Measurements from ENCODE around the gene CST9.

The CST9 gene, protein sequence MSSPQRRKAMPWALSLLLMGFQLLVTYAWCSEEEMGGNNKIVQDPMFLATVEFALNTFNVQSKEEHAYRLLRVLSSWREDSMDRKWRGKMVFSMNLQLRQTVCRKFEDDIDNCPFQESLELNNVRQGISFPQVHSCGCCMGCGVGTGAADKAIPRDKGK

DNA sequence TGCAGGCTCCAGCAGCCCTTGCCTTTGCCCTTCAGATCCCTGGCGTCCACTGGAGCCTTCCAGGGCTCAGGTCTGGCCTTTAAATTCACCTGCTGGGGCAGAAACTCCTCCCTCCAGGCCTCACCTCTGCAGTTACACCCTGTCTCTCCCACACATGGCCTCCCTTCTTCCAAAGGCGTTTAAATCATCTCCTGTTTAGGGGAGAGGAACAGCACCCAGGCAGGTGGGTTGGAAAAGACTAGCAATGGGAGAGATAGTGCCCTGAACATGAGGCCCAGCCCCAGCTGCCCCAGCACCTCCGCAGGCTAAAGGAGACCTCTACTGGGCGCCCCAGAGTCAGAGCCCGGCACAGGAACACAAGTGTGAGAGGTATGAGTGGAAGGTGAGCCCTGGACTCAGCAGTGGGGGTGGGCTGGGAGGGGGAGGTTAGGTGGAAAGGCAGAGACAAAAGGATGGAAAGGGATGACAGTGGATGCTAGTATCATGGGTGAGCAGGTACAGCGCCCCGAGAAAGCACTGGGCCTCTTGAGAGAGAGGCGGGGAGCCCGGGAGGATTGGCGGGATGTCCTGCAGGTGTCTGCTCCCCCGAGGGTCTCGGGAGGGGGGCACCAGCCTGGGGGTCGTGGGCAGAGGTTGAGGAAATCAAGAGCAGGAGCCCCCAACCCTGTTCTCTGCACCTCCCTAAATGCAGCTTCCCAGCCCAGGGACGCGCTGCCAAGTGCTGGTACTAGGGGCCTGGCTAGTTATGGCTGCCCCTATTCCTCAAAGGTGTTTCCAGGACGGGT is at the start of gene CST9:
CST9 (minus strand) TSS at position 51 of the 785 bp plus-strand sequence. CDS start 53 bp downstream, outside the sequence.
- no peak for DNase-seq (ENCODE audit: low spot score)

DNA sequence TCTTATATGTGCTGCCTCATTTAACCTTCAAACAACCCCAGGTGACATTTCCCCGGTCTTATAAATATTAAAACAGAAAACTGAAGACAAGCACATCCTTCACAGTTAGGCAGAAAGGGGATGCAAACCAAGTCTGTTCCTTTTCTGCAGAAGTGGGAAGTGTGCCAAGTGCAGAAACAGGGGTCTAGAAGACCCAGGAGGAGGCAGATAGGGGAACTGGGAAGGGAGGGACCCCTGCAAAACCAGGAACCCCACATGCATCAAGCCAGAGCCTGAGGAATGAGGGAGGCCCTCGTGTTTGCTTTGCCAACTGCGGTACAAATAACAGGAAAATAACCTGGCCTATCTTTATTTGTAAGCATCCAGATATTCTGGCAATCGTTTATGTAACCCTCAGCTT is 49.0 kb upstream of the CST9 start:
- no peak for DNase-seq (ENCODE audit: low spot score)

DNA sequence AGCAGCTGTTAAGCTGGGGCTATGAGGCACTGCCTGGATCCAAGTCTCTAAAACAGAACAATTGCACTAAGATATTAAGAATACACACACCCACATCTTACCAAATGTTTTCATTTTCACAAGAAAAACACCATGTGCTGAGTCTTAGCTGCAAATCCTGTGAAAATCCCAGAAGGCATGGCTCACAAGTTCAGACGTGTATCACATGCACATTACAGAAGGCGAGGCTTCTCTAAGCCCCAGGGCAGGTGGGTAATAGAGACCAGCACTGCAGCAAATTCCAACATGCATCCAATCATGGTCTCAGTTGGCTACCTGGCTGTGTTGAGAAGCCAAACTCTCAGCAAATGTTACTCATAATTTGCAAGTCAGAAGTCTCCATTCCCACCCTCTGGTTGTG is 48.3 kb upstream of the CST9 start:
- no peak for DNase-seq (ENCODE audit: low spot score)

DNA sequence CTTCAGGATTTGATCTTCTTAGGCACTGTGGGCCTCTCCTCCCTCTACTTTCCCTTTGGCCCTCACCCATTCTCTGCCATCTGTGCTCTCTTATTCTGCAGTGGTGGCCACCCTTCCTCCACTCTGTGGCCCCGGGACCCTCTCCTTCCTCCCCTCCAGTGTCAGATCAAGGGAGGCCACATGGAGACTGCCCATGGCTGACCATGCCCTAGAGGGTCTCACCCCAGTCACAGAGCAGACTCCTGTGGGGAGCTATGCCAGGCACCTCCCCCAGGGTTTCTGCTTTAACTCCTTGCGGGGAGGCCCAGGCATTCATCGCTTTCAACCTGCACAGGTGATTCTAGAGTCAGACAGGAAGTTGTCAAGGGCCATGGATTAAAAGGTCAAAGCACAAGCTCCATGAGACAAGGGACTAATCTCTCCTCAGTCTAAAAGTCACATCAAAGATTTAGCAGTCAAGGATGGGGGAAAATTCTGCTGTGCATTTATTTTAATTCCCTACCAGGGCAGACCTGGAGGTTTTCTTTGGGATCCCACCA is 47.8 kb upstream of the CST9 start:
- DNase-seq (ENCODE audit: low spot score) = no peak

DNA sequence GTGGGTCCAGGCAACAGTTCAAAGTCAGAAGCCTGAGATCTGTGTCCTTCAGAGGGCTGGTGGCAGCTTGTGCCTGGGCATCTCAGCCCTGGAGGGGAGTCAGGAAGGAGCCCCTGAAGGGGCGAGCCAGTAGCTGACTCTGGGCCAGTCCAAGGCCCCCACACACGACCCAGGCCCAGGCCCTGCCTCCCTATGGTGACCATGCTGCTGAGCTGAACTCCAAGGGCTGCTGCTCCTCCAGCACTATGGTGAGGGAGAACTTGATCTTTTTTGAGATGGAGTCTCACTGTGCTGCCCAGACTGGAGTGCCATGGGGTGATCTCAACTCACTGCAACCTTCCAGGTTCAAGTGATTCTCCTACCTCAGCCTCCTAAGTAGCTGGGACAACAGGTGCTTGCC is 47.2 kb upstream of the CST9 start:
- DNase-seq (ENCODE audit: low spot score) = no peak

DNA sequence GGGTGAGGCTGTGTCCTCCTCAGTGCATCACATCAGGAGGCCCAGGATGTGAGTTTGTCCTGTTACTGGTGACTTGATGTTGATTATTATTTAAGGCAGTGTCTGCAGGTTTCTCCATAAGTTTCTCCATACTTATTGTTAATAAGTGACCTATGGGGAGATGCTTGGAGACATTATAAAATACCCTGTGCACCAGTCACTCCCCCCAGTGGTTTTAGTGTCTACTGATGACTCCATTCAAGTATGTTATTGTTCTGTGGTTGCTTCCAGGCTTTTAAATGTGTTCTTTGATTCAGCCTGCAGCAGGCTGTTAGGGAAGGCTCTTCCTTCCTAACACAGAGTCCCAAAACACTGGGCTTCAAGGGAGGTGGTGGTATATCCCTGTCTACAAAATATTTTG is 46.7 kb upstream of the CST9 start:
- DNase-seq (ENCODE audit: low spot score) = no peak

DNA sequence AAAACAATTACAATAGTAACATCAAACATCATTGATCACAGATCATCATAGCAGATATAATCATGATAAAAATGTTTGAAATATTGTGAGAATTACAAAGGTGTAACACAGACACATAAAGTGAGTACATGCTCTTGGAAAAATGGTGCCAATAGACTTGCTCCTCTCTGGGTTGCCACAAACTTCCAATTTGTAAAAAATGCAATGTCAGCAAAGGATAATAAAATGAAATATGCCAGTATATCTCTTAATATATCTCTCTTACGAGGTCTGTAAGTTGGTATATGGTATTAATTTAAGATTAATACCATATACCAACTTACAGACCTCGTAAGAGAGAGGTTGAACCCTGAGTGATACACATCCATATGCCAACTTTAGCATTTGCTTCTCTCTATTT is 45.4 kb upstream of the CST9 start:
- no peak for DNase-seq (ENCODE audit: low spot score)

DNA sequence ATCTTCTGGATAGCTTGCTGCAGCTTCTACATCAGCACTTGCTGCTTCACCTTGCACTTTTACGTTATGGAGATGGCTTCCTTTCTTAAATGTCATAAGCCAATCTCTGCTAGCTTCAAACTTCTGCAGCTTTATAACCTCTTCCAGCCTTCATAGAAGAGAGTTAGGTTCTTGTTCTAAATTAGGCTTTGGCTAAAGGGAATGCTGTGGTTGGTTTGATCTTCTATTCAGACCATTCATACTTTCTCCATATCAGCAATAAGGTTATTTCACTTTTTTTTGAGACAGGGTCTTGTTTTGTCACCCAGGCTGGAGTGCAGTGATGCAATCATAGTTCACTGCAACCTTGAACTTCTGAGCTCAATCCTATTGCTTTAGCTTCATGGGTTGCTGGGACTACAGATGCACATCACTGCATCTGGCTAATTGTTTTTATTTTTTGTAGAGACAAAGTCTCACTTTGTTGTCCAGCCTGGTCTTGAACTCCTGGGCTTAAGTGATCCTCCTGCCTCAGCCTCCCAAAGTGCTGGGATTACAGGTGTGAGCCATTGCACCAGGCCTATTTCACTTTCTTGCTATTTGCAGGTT is 44.2 kb upstream of the CST9 start:
- DNase-seq (ENCODE audit: low spot score) = no peak

DNA sequence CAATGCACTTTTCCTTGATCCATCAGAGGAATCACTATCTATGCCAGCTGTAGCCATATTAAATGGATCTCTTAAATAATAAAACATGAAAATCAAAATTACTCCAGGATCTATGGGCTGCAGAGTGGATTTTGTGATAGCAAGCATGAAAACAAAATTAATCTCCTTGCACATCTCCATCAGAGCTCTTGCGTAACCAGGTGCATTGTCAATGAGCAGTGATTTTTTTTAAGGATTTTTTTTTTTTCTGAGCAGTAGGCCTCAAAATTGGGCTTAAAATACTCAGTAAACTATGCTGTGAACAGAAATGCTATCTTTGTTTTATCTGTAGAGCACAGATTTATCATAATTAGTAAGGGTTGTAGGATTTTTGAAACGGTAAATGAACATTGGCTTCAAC is 43.5 kb upstream of the CST9 start:
- DNase-seq (ENCODE audit: low spot score) = no peak

DNA sequence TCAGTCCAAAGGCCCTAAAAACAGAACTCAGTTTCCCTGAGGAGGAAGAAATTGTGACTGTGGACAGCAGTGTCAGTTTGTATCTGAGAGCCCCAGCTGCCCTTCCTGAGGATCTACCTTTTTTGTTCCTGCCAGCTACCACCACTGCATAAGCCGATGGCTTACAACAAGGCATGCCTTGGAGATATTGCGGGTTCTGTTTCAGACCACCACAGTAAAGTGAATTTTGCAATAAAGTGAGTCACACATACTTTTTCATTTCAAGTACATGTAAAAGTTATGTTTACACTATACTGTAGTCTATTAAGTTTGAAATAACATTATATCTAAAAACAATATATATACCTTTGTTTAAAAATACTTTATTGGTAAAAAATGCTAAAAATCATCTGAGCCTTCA is 41.6 kb upstream of the CST9 start:
- DNase-seq (ENCODE audit: low spot score) = no peak

DNA sequence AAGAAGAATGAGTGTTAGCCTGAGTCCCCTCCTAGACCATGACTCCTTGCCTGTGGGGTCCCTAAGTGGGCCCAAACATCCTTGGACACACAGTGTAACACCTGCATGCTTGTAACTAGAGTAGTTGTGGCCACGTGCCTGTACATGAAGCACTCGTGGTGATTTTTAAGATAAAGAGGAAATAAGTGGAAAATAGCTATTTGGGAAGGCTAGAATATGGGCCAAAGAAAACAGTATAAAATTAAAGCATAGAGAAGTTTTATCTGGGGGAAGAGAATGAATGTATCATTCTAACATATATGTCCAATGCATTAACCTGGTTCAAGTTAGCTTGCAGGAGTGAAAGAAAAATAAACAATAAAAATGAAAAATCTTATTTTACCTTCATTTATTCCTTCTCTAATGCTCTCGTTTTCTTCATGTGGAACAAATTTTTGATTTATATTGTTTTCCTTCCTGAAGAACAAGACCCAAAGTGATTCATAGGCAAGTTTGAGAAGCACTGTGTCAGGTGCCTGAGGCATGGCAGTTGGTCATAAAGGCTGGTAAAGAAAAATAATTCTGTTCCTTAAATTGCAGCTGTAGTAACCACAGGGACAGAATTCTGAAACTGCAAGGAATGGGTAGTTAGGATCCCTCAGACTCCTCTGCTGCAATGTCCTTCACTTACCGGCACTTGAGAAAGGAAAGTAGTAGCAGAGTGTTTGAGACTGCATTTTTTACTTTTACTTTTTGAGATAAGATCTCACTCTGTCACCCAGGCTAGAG is 40.6 kb upstream of the CST9 start:
- DNase-seq (ENCODE audit: low spot score) = no peak

DNA sequence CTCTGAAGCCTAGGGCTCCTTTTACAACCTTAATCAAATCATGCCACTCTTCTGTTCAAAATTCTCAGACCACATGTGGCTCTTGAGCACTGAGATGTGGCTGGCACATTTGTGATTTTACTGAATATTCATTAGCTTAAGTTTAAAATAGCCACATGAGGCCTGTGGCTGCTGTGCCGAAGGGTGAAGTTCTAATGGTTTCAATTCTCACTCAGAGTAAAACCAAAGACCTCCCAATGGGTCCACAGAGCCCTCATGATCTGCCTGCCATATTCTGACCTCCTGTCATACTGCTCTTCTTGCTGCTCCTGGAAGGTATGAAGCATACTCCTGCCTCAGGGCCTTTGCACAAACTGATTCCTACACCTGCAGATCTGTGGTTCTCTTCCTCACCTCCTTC is 39.9 kb upstream of the CST9 start:
- no peak for DNase-seq (ENCODE audit: low spot score)

DNA sequence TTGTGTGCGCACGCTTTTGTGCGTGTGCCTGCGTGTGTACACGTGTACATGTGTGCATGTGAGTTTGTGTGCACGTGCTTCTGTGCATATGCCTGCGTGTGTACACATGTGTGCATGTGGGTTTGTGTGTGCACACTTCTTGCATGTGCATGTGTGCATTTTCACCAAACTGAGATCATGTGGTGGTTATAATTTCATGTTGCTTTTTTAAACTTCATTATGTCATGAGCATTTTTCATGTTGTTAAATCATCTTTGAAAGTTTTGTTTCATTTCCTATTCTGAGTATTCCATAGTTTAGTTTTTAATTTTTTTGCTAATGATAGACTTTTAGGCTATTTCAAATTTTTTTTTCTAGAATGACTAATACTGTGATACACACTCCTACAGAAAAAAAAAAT is 38.4 kb upstream of the CST9 start:
- no peak for DNase-seq (ENCODE audit: low spot score)

DNA sequence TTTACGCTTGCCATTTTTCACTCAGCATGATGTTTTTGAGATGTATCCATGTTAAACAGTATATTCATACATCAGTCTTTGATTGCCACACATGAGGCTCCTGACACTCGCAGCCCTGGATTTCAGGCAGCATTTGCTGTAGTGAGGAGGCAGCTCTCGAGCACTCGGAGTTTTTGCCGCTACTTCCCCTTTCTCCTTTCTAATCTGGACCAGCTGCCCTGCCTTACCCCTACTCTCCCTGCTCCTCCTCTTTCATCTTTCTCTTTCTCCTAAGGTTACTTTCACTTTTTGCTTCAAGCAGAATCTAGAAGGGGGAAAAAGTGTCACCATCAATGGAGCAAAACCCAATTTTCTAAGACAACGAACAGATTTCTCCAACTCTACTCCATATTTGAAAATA is 37.9 kb upstream of the CST9 start:
- DNase-seq (ENCODE audit: low spot score) = no peak

DNA sequence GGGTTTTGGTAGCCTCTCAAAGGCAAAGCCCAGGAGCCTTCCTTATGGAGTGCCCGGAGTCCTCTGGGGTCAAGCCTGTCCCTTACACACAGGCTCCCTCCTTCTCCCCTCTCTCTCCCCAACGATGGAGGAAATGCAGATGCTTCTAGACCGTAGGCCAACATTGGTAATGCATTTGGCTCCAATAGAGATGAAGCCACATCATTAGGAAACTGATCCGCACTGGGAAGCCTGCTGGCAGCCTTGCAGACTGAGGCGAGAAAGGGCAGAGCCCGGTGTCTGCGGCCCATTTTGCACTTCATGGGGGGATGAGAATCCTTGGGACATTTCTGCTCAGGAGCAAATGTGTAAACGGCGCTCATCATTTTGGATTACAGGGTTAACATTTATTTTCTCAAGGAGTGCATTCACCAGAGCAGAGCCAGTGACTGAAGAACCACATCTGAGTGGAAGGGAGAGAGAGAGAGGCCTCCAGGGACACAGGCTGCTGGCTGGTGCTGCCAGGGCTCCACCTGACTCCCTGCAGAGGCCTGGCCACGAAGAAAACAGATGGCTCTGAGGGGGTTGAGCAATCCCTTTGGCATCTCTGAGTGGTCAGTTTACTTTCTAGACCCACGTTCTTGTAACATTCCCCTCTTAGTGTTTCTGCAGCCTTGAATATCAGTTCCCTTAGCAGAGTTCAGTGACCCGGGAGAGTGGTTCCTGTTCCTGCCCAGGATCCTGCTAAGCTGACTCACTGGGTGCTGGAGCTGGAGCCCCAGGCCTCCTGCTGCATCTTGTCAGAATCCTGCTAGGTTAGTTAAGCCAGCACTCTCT is 36.4 kb upstream of the CST9 start:
- DNase-seq (ENCODE audit: low spot score) = no peak

DNA sequence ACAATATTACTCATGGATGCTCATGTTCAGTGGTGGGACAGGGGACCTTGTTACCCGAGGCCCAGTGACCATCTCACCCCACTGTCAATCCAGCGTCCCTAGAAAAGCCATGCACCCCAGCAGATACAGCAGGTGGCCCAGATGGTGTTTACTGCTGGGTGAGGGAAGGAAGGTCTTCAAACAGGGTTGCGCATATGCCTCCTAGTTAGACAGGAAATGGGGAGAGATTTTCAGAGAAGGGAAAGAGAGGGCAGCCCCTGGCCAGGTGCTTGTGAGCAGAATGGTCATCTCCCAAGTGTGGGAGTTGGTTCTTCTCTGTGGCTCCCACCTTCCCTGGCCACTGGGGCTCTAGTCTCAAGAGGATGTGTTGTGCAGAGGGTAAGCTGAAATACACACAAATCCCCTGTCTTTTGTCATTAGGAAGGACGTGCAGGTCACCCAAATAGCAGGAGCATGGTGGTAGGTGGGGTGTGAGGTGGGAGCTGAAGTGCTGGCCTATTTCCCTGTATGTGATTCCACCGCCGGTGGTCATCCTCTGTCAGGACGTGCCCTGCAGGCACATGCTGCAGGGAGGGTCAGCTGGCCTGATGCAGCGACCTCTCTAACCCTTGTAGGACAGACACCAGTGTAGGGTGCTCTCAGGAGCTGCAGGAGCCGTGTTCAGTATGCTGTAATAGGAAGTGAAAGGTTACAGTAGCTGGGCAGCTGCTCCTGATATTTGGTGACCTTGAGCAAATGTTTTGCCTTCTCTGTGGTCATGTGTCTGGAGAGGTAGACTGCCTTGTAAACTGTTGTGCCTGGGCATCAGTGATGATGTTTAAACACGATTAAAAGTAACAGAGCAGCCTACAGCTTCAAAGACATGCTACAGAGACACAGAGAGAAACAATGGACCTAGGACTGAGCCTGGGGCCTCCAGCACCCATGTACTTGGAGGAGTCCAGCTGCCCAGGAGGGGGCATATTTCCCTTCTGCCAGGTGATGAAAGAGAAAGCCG is 35.3 kb upstream of the CST9 start:
- no peak for DNase-seq (ENCODE audit: low spot score)

DNA sequence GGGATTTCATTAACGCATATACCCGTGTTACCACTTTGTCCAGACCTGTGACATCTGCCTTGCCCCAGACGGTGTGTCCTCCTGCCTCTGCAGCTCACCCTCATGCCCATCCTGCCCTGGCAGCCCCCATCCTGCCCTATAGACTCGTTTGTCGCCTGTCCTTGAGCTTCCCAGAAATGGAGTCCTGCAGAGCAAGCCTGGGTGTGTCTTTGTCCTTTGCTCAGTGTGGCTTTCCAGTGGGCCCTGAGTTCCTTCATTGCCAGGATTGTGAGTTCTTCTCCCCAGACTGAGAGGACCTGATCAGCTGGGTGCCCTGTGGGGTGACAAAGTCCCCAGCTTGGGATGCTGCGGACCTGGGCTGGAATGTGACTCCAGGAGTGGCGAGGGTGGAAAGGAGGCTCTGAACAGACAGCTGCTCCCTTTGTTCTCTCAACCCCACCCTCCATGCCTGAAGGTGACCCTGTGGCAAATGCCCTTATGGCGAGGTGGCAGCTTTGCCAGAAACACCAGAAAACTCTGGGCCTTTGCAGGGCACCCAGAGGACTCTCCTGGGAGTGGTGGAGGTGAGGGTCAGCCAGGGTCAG is 34.4 kb upstream of the CST9 start:
- no peak for DNase-seq (ENCODE audit: low spot score)

DNA sequence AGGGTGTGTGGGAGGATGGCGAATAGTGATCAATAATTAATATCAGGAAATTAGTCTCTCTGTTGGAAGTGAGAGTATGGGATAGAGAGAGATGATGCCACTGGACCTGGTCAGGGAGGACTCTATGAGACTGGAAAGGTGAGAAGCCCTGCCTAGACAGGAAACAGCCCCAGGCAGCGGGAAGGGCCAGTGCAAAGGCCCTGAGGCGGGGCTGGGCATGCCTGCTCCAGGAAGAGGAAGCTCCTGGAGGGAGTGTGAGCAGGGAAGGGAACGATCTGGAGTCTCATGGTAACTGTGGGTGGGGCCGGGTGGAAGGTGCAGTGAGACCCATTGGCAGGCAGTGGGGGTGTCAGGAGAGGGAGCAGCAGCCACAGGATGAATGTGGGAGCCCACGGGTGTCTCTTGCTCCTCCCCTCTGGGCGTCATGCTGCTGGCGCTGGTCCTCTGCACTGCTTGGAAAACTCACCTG is 33.8 kb upstream of the CST9 start:
- DNase-seq (ENCODE audit: low spot score) = no peak

DNA sequence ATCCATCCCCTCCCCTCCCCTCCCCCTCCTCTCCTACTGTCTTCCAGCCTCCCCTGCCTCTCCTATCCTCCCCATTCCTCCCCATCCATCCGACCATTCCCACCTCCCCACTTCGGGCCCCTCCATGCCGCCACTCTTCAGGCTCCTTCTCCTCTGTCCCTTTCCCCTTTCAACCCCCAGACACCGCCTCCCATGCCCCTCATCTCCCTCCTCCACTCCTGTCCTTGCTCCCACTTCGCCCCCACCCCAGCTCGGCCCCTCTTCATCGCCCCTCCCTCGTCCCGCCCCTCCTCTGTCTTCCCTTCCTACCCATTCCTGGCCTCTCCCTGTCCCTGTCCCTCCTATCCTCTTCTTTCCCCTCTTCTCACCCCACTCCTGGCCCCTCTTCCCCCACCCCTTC is 32.6 kb upstream of the CST9 start:
- DNase-seq (ENCODE audit: low spot score) = no peak
